AG04450 (cell line): ENCODE data around the gene PITPNB. TPM values are rescaled to one million over a fixed set of nuclear protein-coding genes. Genes with fewer than 3 reads are reported as not detected.

ENCODE experiments used
- CTCF ChIA-PET: fragments of 300-600, 350-600 bp; formaldehyde crosslinking; extraction: SDS; loops from one replicate; lab custom pipeline; 2022; ENCODE audit warnings: antibody characterized with exemption, inconsistent platforms; lab: Charles Lee
- POLR2A ChIA-PET: fragments of 350-600 bp; formaldehyde crosslinking; extraction: SDS; loops from one replicate; lab custom pipeline; 2021; ENCODE audit warnings: antibody characterized with exemption, inconsistent platforms; lab: Yijun Ruan, JAX
- DNase-seq: peaks from one replicate; pipeline ENCODE4 v3.0.0-alpha.2; 2011; ENCODE audit warnings: low read depth, low spot score
- H3K27ac ChIP-seq: one replicate; pipeline ENCODE4 v1.5.1; 2012; ENCODE audit warnings: low read depth, low read length, control low read depth
- H3K27me3 ChIP-seq: one replicate; pipeline ENCODE4 v1.6.0; 2012; ENCODE audit warnings: low read length; ENCODE audit not compliant: control insufficient read depth, insufficient read depth
- H3K4me3 ChIP-seq: 2 replicates; pipeline ENCODE4 v1.5.1; 2011; ENCODE audit warnings: mild to moderate bottlenecking, low read depth, low read length, control low read depth
- H3K9me3 ChIP-seq: 2 replicates; pipeline ENCODE4 v1.5.1; 2012; ENCODE audit warnings: low read length; ENCODE audit not compliant: control insufficient read depth, insufficient read depth
- polyA plus RNA-seq: library from polyadenylated mRNA; depleted of rRNA; stranded (reverse); fragments of >200 nt; gene quantifications from 2 replicates; pipeline ENCODE4 v1.2.3, GENCODE V29; 2011
- TF ChIP-seq, protein P1 (sequence below): IDR thresholded peaks from 2 replicates; pipeline ENCODE4 v1.5.1; 2011; ENCODE audit warnings: low read depth, low read length, control low read depth, inconsistent platforms

The PITPNB gene
- polyA plus RNA-seq, 1 experiment, result 119 TPM

- POLR2A ChIA-PET, result no interaction called here
- CTCF ChIA-PET, result no interaction called here
Observed at GRCh38 chr22:27961182-27961581, 42.1 kb upstream of the PITPNB start.

GRCh38 chr22:27959335-27960090 lies 40.5 kb upstream of the PITPNB start:
- ChIA-PET POLR2A (no interaction called here), CTCF (no interaction called here)
- no peaks in the 10 kb centered on the region for H3K9me3 ChIP-seq
- DNase-seq, result no peak
- H3K27me3 ChIP-seq, result no peaks in the 10 kb centered on the region
- TF ChIP-seq, protein P1, sequence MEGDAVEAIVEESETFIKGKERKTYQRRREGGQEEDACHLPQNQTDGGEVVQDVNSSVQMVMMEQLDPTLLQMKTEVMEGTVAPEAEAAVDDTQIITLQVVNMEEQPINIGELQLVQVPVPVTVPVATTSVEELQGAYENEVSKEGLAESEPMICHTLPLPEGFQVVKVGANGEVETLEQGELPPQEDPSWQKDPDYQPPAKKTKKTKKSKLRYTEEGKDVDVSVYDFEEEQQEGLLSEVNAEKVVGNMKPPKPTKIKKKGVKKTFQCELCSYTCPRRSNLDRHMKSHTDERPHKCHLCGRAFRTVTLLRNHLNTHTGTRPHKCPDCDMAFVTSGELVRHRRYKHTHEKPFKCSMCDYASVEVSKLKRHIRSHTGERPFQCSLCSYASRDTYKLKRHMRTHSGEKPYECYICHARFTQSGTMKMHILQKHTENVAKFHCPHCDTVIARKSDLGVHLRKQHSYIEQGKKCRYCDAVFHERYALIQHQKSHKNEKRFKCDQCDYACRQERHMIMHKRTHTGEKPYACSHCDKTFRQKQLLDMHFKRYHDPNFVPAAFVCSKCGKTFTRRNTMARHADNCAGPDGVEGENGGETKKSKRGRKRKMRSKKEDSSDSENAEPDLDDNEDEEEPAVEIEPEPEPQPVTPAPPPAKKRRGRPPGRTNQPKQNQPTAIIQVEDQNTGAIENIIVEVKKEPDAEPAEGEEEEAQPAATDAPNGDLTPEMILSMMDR, result no peak
- no peak overlapping the region for H3K27ac ChIP-seq
- H3K4me3 ChIP-seq, result no peak overlapping the region

More at GRCh38 chr22:27961182-27961581, 42.1 kb upstream of the PITPNB start:
- H3K9me3 ChIP-seq, result no peaks in the 10 kb centered on the region
- no peak overlapping the region for H3K27ac ChIP-seq
- no peaks in the 10 kb centered on the region for H3K27me3 ChIP-seq
- TF ChIP-seq, protein P1, result no peak
- H3K4me3 ChIP-seq, result no peak overlapping the region
- no peak for DNase-seq

GRCh38 chr22:27952779-27953178 lies 33.7 kb upstream of the PITPNB start:
- Histone ChIP-seq H3K4me3 (no peak overlapping the region), H3K27ac (no peak overlapping the region), H3K27me3 (no peaks in the 10 kb centered on the region), H3K9me3 (no peaks in the 10 kb centered on the region)
- DNase-seq, result no peak
- ChIA-PET CTCF (no interaction called here), POLR2A (no interaction called here)
- TF ChIP-seq, protein P1, result no peak

DNA sequence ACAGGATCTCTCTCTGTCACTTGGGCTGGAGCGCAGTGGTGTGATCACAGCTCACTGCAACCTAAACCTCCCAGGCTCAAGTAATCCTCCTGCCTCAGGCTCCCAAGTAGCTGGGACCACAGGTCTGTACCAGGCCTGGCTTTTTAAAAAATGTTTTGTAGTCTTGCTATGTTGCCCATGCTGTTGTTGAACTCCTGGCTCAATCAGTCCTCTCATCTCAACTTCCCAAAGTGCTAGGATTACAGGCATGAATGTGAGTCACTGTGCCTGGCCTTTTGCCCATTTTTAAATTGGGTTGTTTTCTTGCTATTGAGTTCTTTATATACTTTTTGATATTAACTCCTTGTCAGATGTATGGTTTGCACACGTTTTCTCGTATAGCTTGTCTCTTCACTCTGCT lies 33.0 kb upstream of the PITPNB start:
- Histone ChIP-seq H3K27me3 (no peaks in the 10 kb centered on the region), H3K9me3 (no peaks in the 10 kb centered on the region), H3K4me3 (no peak overlapping the region), H3K27ac (no peak overlapping the region)
- peak; percentile 30 for DNase-seq
- TF ChIP-seq, protein P1, result no peak
- ChIA-PET POLR2A (no interaction called here), CTCF (no interaction called here)

DNA sequence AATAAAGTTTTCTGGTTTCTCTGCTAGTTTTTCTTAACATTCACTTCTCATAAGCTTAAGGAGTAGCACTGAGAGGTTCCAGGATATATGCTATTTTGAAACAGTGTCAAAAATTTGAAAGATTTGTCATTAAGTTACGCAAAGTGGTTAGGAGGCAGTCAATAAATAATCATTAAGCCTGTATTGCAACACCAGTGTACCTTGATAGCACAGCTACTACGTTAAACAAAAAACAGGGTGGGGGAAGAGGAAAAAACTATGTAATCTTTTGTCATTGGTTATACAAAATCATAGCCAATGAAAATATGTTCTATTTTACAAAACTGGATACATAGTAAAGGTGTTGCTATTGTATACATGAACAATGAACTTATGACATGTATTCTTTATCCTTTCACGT lies 30.4 kb upstream of the PITPNB start:
- TF ChIP-seq, protein P1, result no peak
- DNase-seq, result no peak
- Histone ChIP-seq H3K9me3 (no peaks in the 10 kb centered on the region), H3K4me3 (no peak overlapping the region), H3K27me3 (no peaks in the 10 kb centered on the region), H3K27ac (no peak overlapping the region)
- ChIA-PET CTCF (no interaction called here), POLR2A (no interaction called here)
